ENCODE results near the gene TNS1. TPM values are rescaled to one million over a fixed set of nuclear protein-coding genes. Genes with fewer than 3 reads are reported as not detected.

TNS1 gene
- total and polyA plus RNA-seq, 10 of the 15 experiments (the other 5 are each of a cell fraction or from before 2014, with no cell fraction given), result 0.05 to 0.44 TPM; not detected in 8

- Histone ChIP-seq H3K4me1 (ENCODE audit: control insufficient read depth, insufficient read depth, low read length) (peaks cover 4% of the 10 kb centered on the region), H3K9me3 (replicated peaks; ENCODE audit: control insufficient read depth, insufficient read depth, low read length) (no peaks in the 10 kb centered on the region), H3K4me2 (ENCODE audit: control insufficient read depth, insufficient read depth) (no peak overlapping the region), H3K27me3 (replicated peaks in 1 of 2; ENCODE audit: control insufficient read depth in 2 of 2, insufficient read depth in 2 of 2, low read length in 1 of 2) (no peaks in the 10 kb centered on the region), H3K36me3 (ENCODE audit: control insufficient read depth in 2 of 2, insufficient read depth in 2 of 2, low read length in 1 of 2) (no peaks in the 10 kb centered on the region), H3K4me3 (no peak overlapping the region), H4K20me1 (ENCODE audit: control insufficient read depth, insufficient read depth) (no peaks in the 10 kb centered on the region), H3K9ac (ENCODE audit: control insufficient read depth, insufficient read depth, low read length) (no peak overlapping the region), H2AFZ (ENCODE audit: control insufficient read depth, low read depth, low read length) (no peak overlapping the region), H3K79me2 (ENCODE audit: control insufficient read depth, insufficient read depth, low read length) (no peaks in the 10 kb centered on the region), H3K27ac (ENCODE audit: control insufficient read depth, insufficient read depth) (no peak overlapping the region)
- intact Hi-C loops (cut with micrococcal nuclease; ENCODE audit: unreplicated experiment), result no loop called here
- in situ Hi-C loops (cut with MboI), result no loop called here
- CTCF ChIA-PET, result interaction anchor here (1.1 to 3.6 kb wide), 3 partner anchors 10 to 14 kb away, joined by 4 to 15 read pairs (median 15); no protein-coding TSS in a partner anchor
- SMC1A ChIA-PET (ENCODE audit: uncharacterized antibody, unreplicated experiment), result interaction anchor here (0.7 kb wide), 1 partner anchor 731 kb away, joined by 3 read pairs; no protein-coding TSS in a partner anchor
- BruUV-seq (replicated peaks), result no TSS peak
- POLR2A ChIA-PET, result no interaction called here
- TF ChIP-seq, protein P1, sequence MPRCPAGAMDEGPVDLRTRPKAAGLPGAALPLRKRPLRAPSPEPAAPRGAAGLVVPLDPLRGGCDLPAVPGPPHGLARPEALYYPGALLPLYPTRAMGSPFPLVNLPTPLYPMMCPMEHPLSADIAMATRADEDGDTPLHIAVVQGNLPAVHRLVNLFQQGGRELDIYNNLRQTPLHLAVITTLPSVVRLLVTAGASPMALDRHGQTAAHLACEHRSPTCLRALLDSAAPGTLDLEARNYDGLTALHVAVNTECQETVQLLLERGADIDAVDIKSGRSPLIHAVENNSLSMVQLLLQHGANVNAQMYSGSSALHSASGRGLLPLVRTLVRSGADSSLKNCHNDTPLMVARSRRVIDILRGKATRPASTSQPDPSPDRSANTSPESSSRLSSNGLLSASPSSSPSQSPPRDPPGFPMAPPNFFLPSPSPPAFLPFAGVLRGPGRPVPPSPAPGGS (IDR thresholded peaks at IDR 0.05; ENCODE audit: borderline replicate concordance, insufficient read depth, low read depth, low read length, poor library complexity, severe bottlenecking), result no peak
- TF ChIP-seq MEF2A (IDR thresholded peaks at IDR 0.05; ENCODE audit: insufficient read depth, low read depth, low read length), result no peak
- TF ChIP-seq, protein P2, sequence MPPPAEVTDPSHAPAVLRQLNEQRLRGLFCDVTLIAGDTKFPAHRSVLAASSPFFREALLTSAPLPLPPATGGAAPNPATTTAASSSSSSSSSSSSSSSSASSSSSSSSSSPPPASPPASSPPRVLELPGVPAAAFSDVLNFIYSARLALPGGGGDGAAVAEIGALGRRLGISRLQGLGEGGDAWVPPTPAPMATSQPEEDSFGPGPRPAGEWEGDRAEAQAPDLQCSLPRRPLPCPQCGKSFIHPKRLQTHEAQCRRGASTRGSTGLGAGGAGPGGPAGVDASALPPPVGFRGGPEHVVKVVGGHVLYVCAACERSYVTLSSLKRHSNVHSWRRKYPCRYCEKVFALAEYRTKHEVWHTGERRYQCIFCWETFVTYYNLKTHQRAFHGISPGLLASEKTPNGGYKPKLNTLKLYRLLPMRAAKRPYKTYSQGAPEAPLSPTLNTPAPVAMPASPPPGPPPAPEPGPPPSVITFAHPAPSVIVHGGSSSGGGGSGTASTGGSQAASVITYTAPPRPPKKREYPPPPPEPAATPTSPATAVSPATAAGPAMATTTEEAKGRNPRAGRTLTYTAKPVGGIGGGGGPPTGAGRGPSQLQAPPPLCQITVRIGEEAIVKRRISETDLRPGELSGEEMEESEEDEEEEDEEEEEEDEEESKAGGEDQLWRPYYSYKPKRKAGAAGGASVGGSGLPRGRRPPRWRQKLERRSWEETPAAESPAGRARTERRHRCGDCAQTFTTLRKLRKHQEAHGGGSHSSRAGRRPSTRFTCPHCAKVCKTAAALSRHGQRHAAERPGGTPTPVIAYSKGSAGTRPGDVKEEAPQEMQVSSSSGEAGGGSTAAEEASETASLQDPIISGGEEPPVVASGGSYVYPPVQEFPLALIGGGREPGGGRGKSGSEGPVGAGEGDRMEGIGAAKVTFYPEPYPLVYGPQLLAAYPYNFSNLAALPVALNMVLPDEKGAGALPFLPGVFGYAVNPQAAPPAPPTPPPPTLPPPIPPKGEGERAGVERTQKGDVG (CRISPR knock-in tag; IDR thresholded peaks at IDR 0.05), result no peak
- no peak for TF ChIP-seq SIN3A (IDR thresholded peaks at IDR 0.05; ENCODE audit: low read depth, low read length)
- FAIRE-seq (no peak), DNase-seq (ENCODE audit: low read depth, low spot score) (no peak), ATAC-seq (no peak)
- RAD21 ChIA-PET (ENCODE audit: unreplicated experiment), result no interaction called here
- WGBS (ENCODE audit: insufficient coverage, insufficient replicate concordance, low lambda C conversion rate, missing lambda C conversion rate), result 66% methylated on average over 15 of the region's 15 CpGs
Observed at GRCh38 chr2:217799563-217800432, 203.0 kb downstream of the TNS1 start.
